Mammary epithelial cell (primary cell): ENCODE measurements around the gene ZNF414.

Experiments
- EZH2 ChIP-seq: IDR thresholded peaks from 2 replicates; pipeline ENCODE4 v1.6.1; 2012; ENCODE audit warnings: low read length, inconsistent platforms, borderline replicate concordance
- TF ChIP-seq, protein P1 (sequence below), 2 donors: IDR thresholded peaks in 1 of 2; conservative IDR thresholded peaks in 1 of 2; 2 replicates each; pipeline ENCODE4 v1.5.1; 2011 to 2012; ENCODE audit warnings: inconsistent platforms in 2 of 2, low read length in 2 of 2, mild to moderate bottlenecking in 2 of 2, control low read depth in 1 of 2, low read depth in 1 of 2; ENCODE audit not compliant: insufficient read depth in 1 of 2; ENCODE audit errors: extremely low read depth in 1 of 2

DNA sequence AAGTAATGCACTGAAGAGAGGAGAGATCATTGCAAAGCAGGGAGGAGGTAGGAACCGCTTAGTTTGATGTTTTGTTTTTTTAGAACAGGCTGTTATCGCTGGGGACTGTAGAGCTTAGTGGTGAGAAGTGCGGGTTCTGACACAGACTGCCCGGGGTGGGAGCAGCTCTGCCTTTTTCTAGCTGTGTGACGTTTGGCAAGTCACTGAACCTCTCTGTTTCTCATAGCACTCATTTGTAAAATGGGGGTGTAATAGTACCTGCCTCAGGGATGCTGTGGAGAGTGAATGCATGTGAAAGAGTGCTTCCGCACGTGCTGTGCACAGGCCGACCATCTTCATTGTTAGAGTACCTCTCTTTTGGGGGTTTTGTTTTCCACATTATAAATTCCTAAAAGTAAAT, 30.8 kb downstream of the ZNF414 start:
- TF ChIP-seq, protein P1, sequence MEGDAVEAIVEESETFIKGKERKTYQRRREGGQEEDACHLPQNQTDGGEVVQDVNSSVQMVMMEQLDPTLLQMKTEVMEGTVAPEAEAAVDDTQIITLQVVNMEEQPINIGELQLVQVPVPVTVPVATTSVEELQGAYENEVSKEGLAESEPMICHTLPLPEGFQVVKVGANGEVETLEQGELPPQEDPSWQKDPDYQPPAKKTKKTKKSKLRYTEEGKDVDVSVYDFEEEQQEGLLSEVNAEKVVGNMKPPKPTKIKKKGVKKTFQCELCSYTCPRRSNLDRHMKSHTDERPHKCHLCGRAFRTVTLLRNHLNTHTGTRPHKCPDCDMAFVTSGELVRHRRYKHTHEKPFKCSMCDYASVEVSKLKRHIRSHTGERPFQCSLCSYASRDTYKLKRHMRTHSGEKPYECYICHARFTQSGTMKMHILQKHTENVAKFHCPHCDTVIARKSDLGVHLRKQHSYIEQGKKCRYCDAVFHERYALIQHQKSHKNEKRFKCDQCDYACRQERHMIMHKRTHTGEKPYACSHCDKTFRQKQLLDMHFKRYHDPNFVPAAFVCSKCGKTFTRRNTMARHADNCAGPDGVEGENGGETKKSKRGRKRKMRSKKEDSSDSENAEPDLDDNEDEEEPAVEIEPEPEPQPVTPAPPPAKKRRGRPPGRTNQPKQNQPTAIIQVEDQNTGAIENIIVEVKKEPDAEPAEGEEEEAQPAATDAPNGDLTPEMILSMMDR (conservative IDR thresholded peaks at IDR 0.05 in 1 of 2, IDR thresholded peaks at IDR 0.05 in 1 of 2; ENCODE audit: extremely low read depth in 1 of 2, insufficient read depth in 1 of 2, low read depth in 1 of 2, low read length in 2 of 2) = no peak
- no peak for TF ChIP-seq EZH2
